Astrocyte (in vitro differentiated cells and primary cell): ENCODE data around the gene ZNF778.

Experiments used
- CTCF ChIP-seq: IDR thresholded peaks from 2 replicates; pipeline ENCODE4 v1.5.1; 2011; ENCODE audit warnings: low read depth, mild to moderate bottlenecking, inconsistent platforms, low read length, moderate library complexity; ENCODE audit not compliant: insufficient read depth
- EZH2 ChIP-seq: IDR thresholded peaks from 2 replicates; pipeline ENCODE4 v1.6.1; 2012; ENCODE audit warnings: mild to moderate bottlenecking, low read length, inconsistent platforms; ENCODE audit not compliant: insufficient read depth

- no peak for TF ChIP-seq CTCF
- no peak for TF ChIP-seq EZH2
Observed at GRCh38 chr16:89224665-89225064, 7.2 kb downstream of the ZNF778 start.
